GM18909 (cell line): ENCODE measurements around the gene AP3B2.

ENCODE experiments used
- ATAC-seq: cut with Tn5 transposase; IDR thresholded peaks from one replicate; pipeline ENCODE4 v1.9.1; 2021; ENCODE audit warnings: mild to moderate bottlenecking; ENCODE audit not compliant: unreplicated experiment, poor library complexity

AP3B2 gene

GRCh38 chr15:82611348-82611747, 98.3 kb downstream of the AP3B2 start:
- ATAC-seq, result no peak
